Mesothelial cell of epicardium (in vitro differentiated cells): ENCODE measurements around the gene ATP1B2. TPM values are rescaled to one million over a fixed set of nuclear protein-coding genes. Genes with fewer than 3 reads are reported as not detected.

ENCODE experiments used
- DNase-seq, 2 experiments: peaks; one replicate each; pipeline ENCODE4 v3.0.0; 2021; ENCODE audit warnings: low spot score in 2 of 2; ENCODE audit not compliant: unreplicated experiment in 2 of 2
- H3K27ac Mint-ChIP-seq: 2 replicates; pipeline ENCODE4 v1.8.0; 2021; ENCODE audit warnings: mixed read lengths
- H3K27me3 Mint-ChIP-seq: 2 replicates; pipeline ENCODE4 v1.8.0; 2021; ENCODE audit warnings: low read depth, mixed read lengths
- H3K36me3 Mint-ChIP-seq: 2 replicates; pipeline ENCODE4 v1.8.0; 2021; ENCODE audit warnings: mixed read lengths
- H3K4me1 Mint-ChIP-seq: 2 replicates; pipeline ENCODE4 v1.8.0; 2021; ENCODE audit warnings: mixed read lengths
- H3K4me3 Mint-ChIP-seq: 2 replicates; pipeline ENCODE4 v1.8.0; 2021; ENCODE audit warnings: mild to moderate bottlenecking, moderate library complexity, mixed read lengths
- H3K9me3 Mint-ChIP-seq: 2 replicates; pipeline ENCODE4 v1.8.0; 2021; ENCODE audit warnings: mixed read lengths
- CTCF ChIP-seq: fragments of 200-600 bp; sonication (generic); IDR thresholded peaks from one replicate; pipeline ENCODE4 v1.5.0; 2021; ENCODE audit warnings: antibody characterized with exemption; ENCODE audit not compliant: unreplicated experiment
- total RNA-seq: library from RNA; stranded (reverse); gene quantifications from 3 replicates; pipeline ENCODE4 v1.2.1, GENCODE V29; 2021

The ATP1B2 gene
- total RNA-seq, 1 donor from 2014 or later = 10.2 TPM

GRCh38 chr17:7687072-7687907 lies 36.6 kb downstream of the ATP1B2 start, which contains the start of gene TP53:
Gene TP53 (minus strand): TSS chr17:7687490. CDS start chr17:7676594, 10,896 bp downstream.
- peak within 1 kb of the TSS; percentile 100 for H3K27ac Mint-ChIP-seq
- H3K4me1 Mint-ChIP-seq = peaks cover 25% of the 10 kb centered on the region
- DNase-seq = peak; percentile 78 to 83
- TF ChIP-seq CTCF = no peak
- no peaks in the 10 kb centered on the region for H3K9me3 Mint-ChIP-seq
- H3K27me3 Mint-ChIP-seq = no peaks in the 10 kb centered on the region
- peaks cover 5% of the 10 kb centered on the region for H3K36me3 Mint-ChIP-seq
- H3K4me3 Mint-ChIP-seq = peak within 1 kb of the TSS; percentile 98

GRCh38 chr17:7687908-7688807 lies 37.4 kb downstream of the ATP1B2 start, which contains the start of gene WRAP53:
Gene WRAP53 (plus strand): TSS chr17:7688477. CDS start chr17:7688649, 172 bp downstream.
- Mint-ChIP-seq H3K4me3 (peak within 1 kb of the TSS; percentile 98), H3K27me3 (no peaks in the 10 kb centered on the region), H3K36me3 (peaks cover 8% of the 10 kb centered on the region), H3K9me3 (no peaks in the 10 kb centered on the region), H3K4me1 (peaks cover 25% of the 10 kb centered on the region), H3K27ac (peak within 1 kb of the TSS; percentile 100)
- DNase-seq = peak; percentile 89 to 98
- TF ChIP-seq CTCF = peak; percentile 98

GRCh38 chr17:7688808-7689316 lies 38.1 kb downstream of the ATP1B2 start:
- Mint-ChIP-seq H3K27ac (peak overlapping the region; percentile 100), H3K27me3 (no peaks in the 10 kb centered on the region), H3K36me3 (peaks cover 10% of the 10 kb centered on the region), H3K9me3 (no peaks in the 10 kb centered on the region), H3K4me1 (peaks cover 25% of the 10 kb centered on the region), H3K4me3 (peak overlapping the region; percentile 98)
- DNase-seq = no peak
- TF ChIP-seq CTCF = no peak

- H3K4me3 Mint-ChIP-seq = no peak overlapping the region
- no peaks in the 10 kb centered on the region for H3K9me3 Mint-ChIP-seq
- no peak for TF ChIP-seq CTCF
- no peaks in the 10 kb centered on the region for H3K27me3 Mint-ChIP-seq
- H3K36me3 Mint-ChIP-seq = peaks cover 22% of the 10 kb centered on the region
- DNase-seq = no peak
- no peak overlapping the region for H3K27ac Mint-ChIP-seq
- no peaks in the 10 kb centered on the region for H3K4me1 Mint-ChIP-seq
Observed at GRCh38 chr17:7695586-7695985, 44.9 kb downstream of the ATP1B2 start.

GRCh38 chr17:7697828-7698588 lies 47.3 kb downstream of the ATP1B2 start:
- H3K36me3 Mint-ChIP-seq = peaks cover 19% of the 10 kb centered on the region
- no peaks in the 10 kb centered on the region for H3K9me3 Mint-ChIP-seq
- no peak overlapping the region for H3K4me3 Mint-ChIP-seq
- H3K27ac Mint-ChIP-seq = no peak overlapping the region
- DNase-seq = no peak
- TF ChIP-seq CTCF = no peak
- H3K4me1 Mint-ChIP-seq = no peaks in the 10 kb centered on the region
- H3K27me3 Mint-ChIP-seq = no peaks in the 10 kb centered on the region
